GM23338 (cell line): ENCODE measurements around the gene ZNF80. TPM values are rescaled to one million over a fixed set of nuclear protein-coding genes. Genes with fewer than 3 reads are reported as not detected.

Experiments used
- ATAC-seq: fragments of 200-7000 bp; cut with Tn5 transposase; 3 replicates; pipeline ENCODE4 v1.9.1; 2020
- DNase-seq: peaks from one replicate; pipeline ENCODE4 v3.0.0-alpha.2; 2015; ENCODE audit warnings: low spot score
- H2AFZ ChIP-seq: fragments of 200-600 bp; sonication (generic); 2 replicates; pipeline ENCODE4 v1.8.0; 2016; ENCODE audit warnings: antibody characterized with exemption, mild to moderate bottlenecking, moderate library complexity
- H3F3A ChIP-seq: fragments of 200-600 bp; sonication (generic); replicated peaks from 2 replicates; pipeline ENCODE4 v1.8.0; 2017; ENCODE audit warnings: antibody characterized with exemption, mixed run types, low read depth
- H3K27ac ChIP-seq: fragments of 200-600 bp; sonication (generic); 2 replicates; pipeline ENCODE4 v1.6.1; 2016; ENCODE audit warnings: low read depth
- H3K27me3 ChIP-seq: fragments of 200-600 bp; sonication (generic); 2 replicates; pipeline ENCODE4 v1.8.0; 2016; ENCODE audit warnings: mild to moderate bottlenecking, mixed run types, moderate library complexity; ENCODE audit not compliant: insufficient read depth
- H3K36me3 ChIP-seq: fragments of 200-600 bp; sonication (generic); 2 replicates; pipeline ENCODE4 v1.8.0; 2016; ENCODE audit warnings: mild to moderate bottlenecking; ENCODE audit not compliant: insufficient read depth
- H3K4me1 ChIP-seq: fragments of 200-600 bp; sonication (generic); 2 replicates; pipeline ENCODE4 v1.8.0; 2016; ENCODE audit warnings: mild to moderate bottlenecking, moderate library complexity; ENCODE audit not compliant: insufficient read depth
- H3K4me2 ChIP-seq: fragments of 200-600 bp; sonication (generic); 2 replicates; pipeline ENCODE4 v1.7.1; 2017; ENCODE audit warnings: mixed run types
- H3K4me3 ChIP-seq: fragments of 200-600 bp; sonication (generic); 2 replicates; pipeline ENCODE4 v1.6.1; 2016; ENCODE audit warnings: mixed run types
- H3K79me2 ChIP-seq: fragments of 200-600 bp; sonication (generic); replicated peaks from 2 replicates; pipeline ENCODE4 v1.8.0; 2017; ENCODE audit warnings: mild to moderate bottlenecking; ENCODE audit not compliant: insufficient read depth
- H3K9me2 ChIP-seq: fragments of 200-600 bp; sonication (generic); 2 replicates; pipeline ENCODE4 v1.8.0; 2017; ENCODE audit not compliant: insufficient read depth
- H4K20me1 ChIP-seq: fragments of 200-600 bp; sonication (generic); replicated peaks from 2 replicates; pipeline ENCODE4 v1.8.0; 2017; ENCODE audit warnings: mild to moderate bottlenecking; ENCODE audit not compliant: insufficient read depth
- H3K27ac Mint-ChIP-seq: 2 replicates; pipeline ENCODE4 v1.8.0; 2020; ENCODE audit warnings: inconsistent platforms, mild to moderate bottlenecking, moderate library complexity, mixed read lengths
- H3K27me3 Mint-ChIP-seq: 3 replicates; pipeline ENCODE4 v1.8.0; 2022; ENCODE audit warnings: low read depth, mild to moderate bottlenecking, moderate library complexity, mixed read lengths, inconsistent platforms; ENCODE audit not compliant: insufficient read depth, poor library complexity
- H3K36me3 Mint-ChIP-seq: 3 replicates; pipeline ENCODE4 v1.8.0; 2021; ENCODE audit warnings: low read depth, mild to moderate bottlenecking, inconsistent platforms, moderate library complexity, mixed read lengths
- H3K4me1 Mint-ChIP-seq: 3 replicates; pipeline ENCODE4 v1.8.0; 2020; ENCODE audit warnings: mild to moderate bottlenecking, inconsistent platforms, mixed read lengths
- H3K4me3 Mint-ChIP-seq: 3 replicates; pipeline ENCODE4 v1.8.0; 2021; ENCODE audit warnings: moderate library complexity, mild to moderate bottlenecking, inconsistent platforms, mixed read lengths
- H3K9me3 Mint-ChIP-seq: 3 replicates; pipeline ENCODE4 v1.8.0; 2020; ENCODE audit warnings: moderate library complexity, mild to moderate bottlenecking, inconsistent platforms, mixed read lengths
- CREB1 ChIP-seq: fragments of 250-450 bp; sonication (Bioruptor Pico); IDR thresholded peaks from 2 replicates; pipeline ENCODE4 v1.5.0; 2020; ENCODE audit warnings: low read depth, mild to moderate bottlenecking, moderate library complexity
- CTCF ChIP-seq, 2 experiments: fragments of 200-600 bp in 1 of 2; sonication (generic) in 1 of 2; conservative IDR thresholded peaks; 2 replicates each; pipeline versions ENCODE4 v1.5.1 to v1.6.1; 2016 to 2017; ENCODE audit warnings: antibody characterized with exemption in 2 of 2, low read depth in 2 of 2, mild to moderate bottlenecking in 2 of 2, moderate library complexity in 1 of 2
- ETS1 ChIP-seq: IDR thresholded peaks from 2 replicates; pipeline ENCODE4 v1.6.1; 2016; ENCODE audit warnings: antibody characterized with exemption
- EZH2 ChIP-seq: fragments of 200-600 bp; sonication (generic); IDR thresholded peaks from one replicate; pipeline ENCODE4 v1.8.0; 2017; ENCODE audit warnings: antibody characterized with exemption, mild to moderate bottlenecking, low read depth; ENCODE audit not compliant: unreplicated experiment
- EZH2phosphoT487 ChIP-seq: fragments of 200-600 bp; sonication (generic); IDR thresholded peaks from one replicate; pipeline ENCODE4 v1.8.1; 2018; ENCODE audit warnings: antibody characterized with exemption; ENCODE audit not compliant: unreplicated experiment
- JUNB ChIP-seq: IDR thresholded peaks from one replicate; pipeline ENCODE4 v1.6.1; 2016; ENCODE audit warnings: antibody characterized with exemption; ENCODE audit not compliant: unreplicated experiment
- NANOG ChIP-seq: IDR thresholded peaks from 2 replicates; pipeline ENCODE4 v1.6.1; 2016; ENCODE audit warnings: antibody characterized with exemption, borderline replicate concordance
- POLR2AphosphoS5 ChIP-seq: IDR thresholded peaks from 2 replicates; pipeline ENCODE4 v1.6.1; 2016; ENCODE audit warnings: antibody characterized with exemption, low read depth
- REST ChIP-seq: IDR thresholded peaks from one replicate; pipeline ENCODE4 v1.6.1; 2018; ENCODE audit warnings: antibody characterized with exemption; ENCODE audit not compliant: unreplicated experiment
- STAT1 ChIP-seq: IDR thresholded peaks from one replicate; pipeline ENCODE4 v1.6.1; 2016; ENCODE audit warnings: antibody characterized with exemption; ENCODE audit not compliant: unreplicated experiment
- ZNF114 ChIP-seq: fragments of 250-450 bp; sonication (Bioruptor Pico); IDR thresholded peaks from 2 replicates; pipeline ENCODE4 v1.5.0; 2020; ENCODE audit warnings: mild to moderate bottlenecking, moderate library complexity
- ZNF331 ChIP-seq: fragments of 250-450 bp; sonication (Bioruptor Pico); IDR thresholded peaks from 2 replicates; pipeline ENCODE4 v1.5.0; 2020; ENCODE audit warnings: low read depth, mild to moderate bottlenecking, moderate library complexity
- ZNF462 ChIP-seq: fragments of 250-450 bp; sonication (Bioruptor Pico); IDR thresholded peaks from 2 replicates; pipeline ENCODE4 v1.5.0; 2020; ENCODE audit warnings: mild to moderate bottlenecking, moderate library complexity
- polyA plus RNA-seq: library from polyadenylated mRNA; unstranded; fragments of >200 nt; fragmentation: Nextera tagmentation; extraction: Ambion mirVana; gene quantifications from 2 replicates; pipeline ENCODE4 v1.2.1, GENCODE V29; 2016
- total RNA-seq: library from RNA; depleted of rRNA; stranded (reverse); fragments of >200 nt; shearing (Covaris generic); gene quantifications from 2 replicates; pipeline ENCODE4 v1.2.3, GENCODE V29; 2014

ZNF80 gene
- total and polyA plus RNA-seq, 2 experiments from 2014 or later: not detected

- H3K4me3 Mint-ChIP-seq: no peak overlapping the region
- no peak for ATAC-seq
- no peaks in the 10 kb centered on the region for H4K20me1 ChIP-seq
Measured at GRCh38 chr3:114192136-114192535, 45.2 kb downstream of the ZNF80 start.

More at GRCh38 chr3:114192136-114192535, 45.2 kb downstream of the ZNF80 start:
- Histone ChIP-seq H3K4me3 (no peak overlapping the region), H3K4me1 (no peaks in the 10 kb centered on the region), H2AFZ (no peak overlapping the region), H3K9me2 (peaks cover 10% of the 10 kb centered on the region; the same call in 1 of the 2 replicates), H3F3A (no peaks in the 10 kb centered on the region), H3K79me2 (no peaks in the 10 kb centered on the region), H3K36me3 (no peaks in the 10 kb centered on the region), H3K27me3 (no peaks in the 10 kb centered on the region), H3K27ac (no peak overlapping the region), H3K4me2 (no peak overlapping the region)
- H3K27ac Mint-ChIP-seq: no peak overlapping the region
- DNase-seq: no peak
- H3K4me1 Mint-ChIP-seq: no peaks in the 10 kb centered on the region; the same call in 2 of the 3 replicates
- H3K27me3 Mint-ChIP-seq: no peaks in the 10 kb centered on the region
- H3K9me3 Mint-ChIP-seq: no peaks in the 10 kb centered on the region
- TF ChIP-seq STAT1 (no peak), REST (no peak), ETS1 (no peak), CTCF (conservative IDR thresholded peaks at IDR 0.05; ENCODE audit: low read depth in 2 of 2) (no peak), ZNF462 (no peak), EZH2 (no peak), EZH2phosphoT487 (no peak), ZNF114 (CRISPR knock-in tag) (no peak), NANOG (no peak), JUNB (no peak), POLR2AphosphoS5 (no peak), CREB1 (CRISPR knock-in tag) (no peak), ZNF331 (CRISPR knock-in tag) (no peak)
- H3K36me3 Mint-ChIP-seq: no peaks in the 10 kb centered on the region
